ENCODE results near the gene RIMKLB. TPM values are rescaled to one million over a fixed set of nuclear protein-coding genes. Genes with fewer than 3 reads are reported as not detected.

The RIMKLB gene
- total RNA-seq = 42.9 and 87.8 TPM in 2 replicates

GRCh38 chr12:8697476-8698131, at the start of gene RIMKLB:
RIMKLB (plus strand) TSS chr12:8697991; CDS start chr12:8713867, 15,876 bp downstream.

DNA sequence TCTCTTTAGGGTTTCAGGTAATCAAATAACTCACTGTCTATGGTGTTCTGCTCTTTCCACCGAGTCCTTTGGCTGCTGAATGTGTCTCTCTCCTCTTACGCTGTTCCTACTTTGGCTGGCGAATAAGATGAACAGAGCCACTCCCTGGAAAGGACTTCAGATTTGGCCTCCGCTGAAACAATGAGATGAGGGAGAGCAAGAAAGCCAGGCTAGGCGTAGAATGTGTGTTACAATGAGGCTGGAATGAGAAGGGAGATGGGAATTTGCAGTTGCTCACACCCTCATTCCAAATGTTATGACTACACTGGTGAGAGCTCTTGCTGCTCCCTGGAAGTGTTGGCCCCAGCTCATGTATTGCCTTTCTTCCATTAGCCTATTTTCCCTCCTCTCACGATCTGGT, 35.2 kb upstream of the RIMKLB start, which contains the start of gene MFAP5:
Gene MFAP5 (minus strand): TSS at position 234 of the 400 bp plus-strand sequence. CDS start 722 bp downstream, outside the sequence.

DNA sequence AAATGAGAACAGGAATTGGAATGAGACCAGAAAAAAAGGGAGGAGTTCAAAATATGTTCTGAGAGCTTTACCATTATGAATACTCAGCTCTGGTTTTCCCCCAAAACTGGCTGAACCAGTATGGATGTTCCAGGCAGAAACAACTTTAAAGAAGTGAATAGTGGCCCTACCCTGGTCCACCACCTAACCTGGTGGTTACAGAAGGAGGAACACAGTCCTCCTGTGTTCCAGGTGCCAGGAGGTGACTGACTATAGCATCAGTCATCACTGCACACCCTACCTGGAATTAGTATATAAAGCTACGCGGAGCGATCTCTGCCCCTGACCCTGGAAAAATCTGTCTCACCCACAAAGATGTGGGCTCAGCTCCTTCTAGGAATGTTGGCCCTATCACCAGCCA, 124.5 kb downstream of the RIMKLB start, which contains the start of gene A2ML1:
Gene A2ML1 (plus strand): TSS at position 324 of the 400 bp plus-strand sequence. CDS start 31 bp downstream, at position 355.

Other genes with a start within 250 kb of the RIMKLB start
- not detected in 2 replicates for gene CLEC6A, start 242.0 kb upstream of the RIMKLB start, total RNA-seq
- not detected in 2 replicates for gene CLEC4D, start 184.5 kb upstream of the RIMKLB start, total RNA-seq
- not detected in 2 replicates for gene CLEC4E, start 157.1 kb upstream of the RIMKLB start, total RNA-seq
- not detected in 2 replicates for gene AICDA, start 85.1 kb upstream of the RIMKLB start, total RNA-seq
- gene MFAP5, start 35.2 kb upstream of the RIMKLB start, total RNA-seq = not detected in 2 replicates
- gene A2ML1, start 124.6 kb downstream of the RIMKLB start, total RNA-seq = not detected in 2 replicates
- 9.7 and 13.4 TPM in 2 replicates for gene PHC1, start 216.5 kb downstream of the RIMKLB start, total RNA-seq